ENCODE data around the gene CYP4F22.
"Not testable (repeated sequence)": the region's sequence is repeated elsewhere in the genome, so short reads cannot be mapped to it uniquely, and the experiment has no call there.

CYP4F22 gene

DNA sequence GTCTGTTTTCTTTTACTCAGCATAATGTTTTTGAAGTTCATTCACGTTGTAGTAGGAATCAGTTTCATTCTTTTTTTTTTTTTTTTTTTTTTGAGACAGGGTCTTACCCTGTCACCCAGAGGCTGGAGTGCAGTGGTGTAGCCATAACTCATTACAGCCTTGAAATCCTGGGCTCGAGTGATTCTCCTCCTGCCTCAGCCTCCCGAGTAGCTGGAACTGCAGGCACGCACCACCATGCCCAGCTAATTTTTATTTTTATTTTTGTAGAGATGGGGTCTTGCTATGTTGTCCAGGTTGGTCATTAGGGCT lies 25.2 kb downstream of the CYP4F22 start:
- in situ Hi-C loops (cut with HindIII; ENCODE audit: low sequenced_read_pairs), result not testable (repeated sequence)

DNA sequence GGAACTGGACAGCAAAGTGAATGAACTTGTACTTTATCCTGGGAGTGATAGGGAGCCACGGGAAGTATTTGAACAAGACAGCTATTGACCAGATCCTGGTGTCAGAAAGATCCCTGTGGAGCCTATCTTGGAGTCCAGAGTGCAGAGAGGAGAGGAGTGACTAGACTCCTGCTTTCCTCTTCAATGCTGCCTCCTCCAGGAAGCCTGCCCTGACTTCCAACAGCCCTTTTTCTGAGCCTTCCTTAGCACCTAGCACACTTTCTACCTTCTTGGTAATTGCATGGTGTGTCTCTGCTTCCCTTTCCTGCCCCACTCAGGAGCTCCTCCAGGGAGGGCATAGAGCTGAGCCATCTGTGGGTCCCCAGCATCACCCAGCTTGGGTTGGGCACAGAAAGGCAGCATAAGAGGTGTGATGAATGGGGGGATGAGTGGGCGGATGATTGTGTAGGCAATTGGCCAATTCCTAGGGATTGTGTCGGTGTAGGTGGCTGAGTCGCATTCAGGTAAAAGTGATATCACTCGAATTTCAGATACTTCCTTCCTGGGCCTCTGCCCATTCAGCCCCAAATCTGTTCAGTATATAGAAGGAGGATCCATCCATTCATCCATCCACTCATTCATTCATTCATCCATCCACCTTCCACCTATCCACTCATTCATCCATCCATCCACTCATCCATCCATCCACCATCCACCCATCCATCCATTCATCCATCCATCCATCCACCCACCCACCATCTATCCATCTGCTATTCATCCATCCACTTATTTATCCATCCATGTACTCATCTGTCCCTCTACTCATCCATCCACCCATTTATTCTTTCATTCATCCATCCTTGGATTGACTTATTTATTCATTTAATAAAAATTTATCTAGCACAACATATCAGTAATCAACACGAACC lies 26.9 kb downstream of the CYP4F22 start:
- in situ Hi-C loops (cut with HindIII; ENCODE audit: low sequenced_read_pairs), result no loop called here

DNA sequence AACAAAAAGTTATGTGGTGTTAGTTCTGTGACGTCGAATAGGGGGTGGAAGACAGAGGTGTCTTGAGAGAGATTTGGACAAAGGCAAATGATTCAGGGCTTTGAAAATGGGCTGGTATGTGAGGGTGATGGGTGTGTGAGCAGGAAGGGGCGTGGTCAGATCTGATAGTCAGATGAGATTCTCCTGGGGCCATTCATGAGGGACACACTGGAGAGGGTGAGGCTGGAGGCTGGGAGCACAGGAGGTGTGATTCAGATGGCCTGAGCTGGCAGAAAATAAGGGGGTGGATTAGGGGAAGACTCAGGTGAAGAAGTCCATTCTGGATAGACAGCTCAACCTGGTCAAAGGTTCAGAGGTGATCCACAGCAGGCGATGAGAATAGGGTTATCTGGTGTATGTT lies 28.0 kb downstream of the CYP4F22 start:
- in situ Hi-C loops (cut with HindIII; ENCODE audit: low sequenced_read_pairs), result no loop called here

DNA sequence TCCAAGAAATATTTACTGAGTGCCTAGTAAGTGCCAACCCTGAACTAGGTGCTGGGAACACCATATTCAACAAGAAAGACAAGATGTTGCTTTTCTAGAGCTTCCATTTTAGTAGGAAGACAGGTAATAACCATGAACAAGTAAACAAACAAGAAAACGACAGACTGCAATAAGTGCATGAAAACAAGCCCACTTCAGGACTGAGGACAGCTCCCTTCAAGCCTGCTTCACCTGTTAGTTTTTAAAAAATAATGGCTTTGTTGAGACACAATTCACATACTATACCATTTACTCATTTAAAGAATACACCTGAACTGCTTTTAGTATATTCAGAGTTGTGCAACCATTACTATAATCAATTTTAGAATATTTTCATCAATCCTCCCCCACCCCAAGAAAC lies 30.4 kb downstream of the CYP4F22 start:
- in situ Hi-C loops (cut with HindIII; ENCODE audit: low sequenced_read_pairs), result no loop called here

DNA sequence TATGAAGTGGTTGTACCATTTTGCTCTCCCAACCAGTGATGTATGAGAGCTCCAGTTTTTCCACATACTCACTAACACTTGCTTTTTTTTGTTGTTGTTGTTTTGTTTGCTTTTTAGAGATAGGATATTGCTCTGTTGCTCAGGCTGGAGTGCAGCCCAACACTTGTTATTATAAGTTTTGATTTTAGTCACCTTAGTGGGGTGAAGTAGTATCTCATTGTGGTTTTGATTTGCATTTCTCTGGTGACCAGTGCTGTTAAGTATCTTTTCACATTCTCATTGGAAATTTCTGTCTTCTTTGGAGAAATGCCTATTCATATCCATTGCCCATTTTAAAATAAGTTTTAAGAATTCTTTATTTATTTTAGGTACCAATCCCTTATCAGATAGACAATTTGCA lies 31.3 kb downstream of the CYP4F22 start:
- in situ Hi-C loops (cut with HindIII; ENCODE audit: low sequenced_read_pairs), result no loop called here

DNA sequence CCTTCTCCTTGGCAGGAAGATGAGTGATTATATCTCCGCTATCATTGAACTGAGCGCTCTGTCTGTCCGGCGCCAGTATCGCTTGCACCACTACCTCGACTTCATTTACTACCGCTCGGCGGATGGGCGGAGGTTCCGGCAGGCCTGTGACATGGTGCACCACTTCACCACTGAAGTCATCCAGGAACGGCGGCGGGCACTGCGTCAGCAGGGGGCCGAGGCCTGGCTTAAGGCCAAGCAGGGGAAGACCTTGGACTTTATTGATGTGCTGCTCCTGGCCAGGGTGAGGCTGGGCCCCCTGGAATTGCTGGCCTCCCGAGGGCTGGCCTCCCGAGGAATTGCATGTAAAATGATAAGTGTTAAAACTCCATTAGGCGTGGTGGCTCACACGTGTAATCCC lies 32.1 kb downstream of the CYP4F22 start:
- in situ Hi-C loops (cut with HindIII; ENCODE audit: low sequenced_read_pairs), result no loop called here

DNA sequence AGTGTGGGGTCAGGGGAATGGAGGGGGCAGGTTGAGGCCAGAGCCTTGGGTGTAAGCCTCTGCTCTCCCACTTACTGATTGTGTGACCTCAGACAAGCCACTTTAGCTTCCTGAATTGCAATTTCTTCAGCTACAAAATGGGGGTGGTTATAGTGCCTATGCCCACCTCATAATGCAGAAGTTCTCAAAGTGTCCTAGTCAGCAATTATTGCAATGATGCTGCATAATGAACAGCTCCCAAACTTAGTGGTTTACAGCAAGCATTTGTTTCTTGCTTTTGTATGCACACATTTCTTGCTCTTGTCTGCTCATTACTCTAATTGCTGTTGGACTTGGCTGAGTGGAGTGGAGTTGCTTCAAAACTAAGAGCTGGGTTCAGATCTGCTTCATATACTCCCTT lies 36.0 kb downstream of the CYP4F22 start:
- in situ Hi-C loops (cut with HindIII; ENCODE audit: low sequenced_read_pairs), result no loop called here

DNA sequence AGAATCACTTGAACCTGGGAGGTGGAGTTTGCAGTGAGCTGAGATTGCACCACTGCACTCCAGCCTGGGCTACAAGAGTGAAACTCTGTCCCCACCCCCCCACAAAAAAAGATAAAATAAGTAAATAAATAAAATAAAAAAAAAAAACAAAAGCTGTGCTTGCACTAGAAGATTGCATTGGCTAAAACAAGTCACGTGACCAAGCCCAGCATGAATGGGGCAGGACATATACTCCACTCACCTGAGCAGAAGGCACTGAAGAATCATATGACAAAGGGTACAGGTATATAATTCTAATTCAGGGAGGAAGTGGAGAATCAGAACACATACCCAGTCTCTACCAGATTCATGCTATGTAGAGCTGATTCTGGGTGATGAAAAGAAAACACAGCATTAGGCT lies 36.6 kb downstream of the CYP4F22 start:
- in situ Hi-C loops (cut with HindIII; ENCODE audit: low sequenced_read_pairs), result no loop called here

DNA sequence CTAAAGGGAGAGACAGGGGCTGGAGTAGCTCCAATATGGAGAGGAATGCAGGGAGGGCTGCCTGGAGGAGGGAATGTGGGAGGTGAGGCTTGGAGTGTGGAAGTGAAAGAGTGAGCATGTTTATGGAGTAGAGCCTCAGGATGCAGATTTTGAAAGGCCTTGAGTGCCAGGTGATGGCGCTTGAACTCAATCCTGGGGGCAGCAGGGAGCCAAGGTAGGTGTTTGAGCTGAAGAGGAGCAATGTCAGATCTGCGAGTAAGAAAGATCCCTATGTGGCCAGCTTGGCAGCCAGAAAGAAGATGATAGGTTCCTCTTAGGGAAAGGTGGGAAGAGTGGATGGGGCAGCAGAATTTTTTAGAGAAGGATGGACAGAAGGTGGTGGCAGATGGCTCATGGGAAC lies 40.3 kb downstream of the CYP4F22 start:
- in situ Hi-C loops (cut with HindIII; ENCODE audit: low sequenced_read_pairs), result no loop called here

DNA sequence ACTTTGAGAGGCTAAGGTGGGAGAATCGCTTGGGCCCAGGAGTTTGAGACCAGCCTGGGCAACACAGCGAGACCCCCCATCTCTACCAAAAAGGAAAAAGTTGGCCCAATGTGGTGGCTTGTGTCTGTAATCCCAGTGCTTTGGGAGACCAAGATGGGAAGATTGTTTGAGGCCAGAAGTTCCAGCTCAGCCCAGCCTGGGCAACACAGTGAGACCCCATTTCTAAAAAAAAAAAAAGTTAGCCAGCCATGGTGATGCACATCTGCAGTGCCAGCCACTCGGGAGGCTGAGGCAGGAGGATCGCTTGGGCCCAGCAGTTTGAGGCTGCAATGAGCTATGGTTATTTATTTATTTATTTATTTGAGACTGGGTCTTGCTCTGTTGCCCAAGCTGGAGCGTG lies 41.3 kb downstream of the CYP4F22 start:
- in situ Hi-C loops (cut with HindIII; ENCODE audit: low sequenced_read_pairs), result no loop called here

DNA sequence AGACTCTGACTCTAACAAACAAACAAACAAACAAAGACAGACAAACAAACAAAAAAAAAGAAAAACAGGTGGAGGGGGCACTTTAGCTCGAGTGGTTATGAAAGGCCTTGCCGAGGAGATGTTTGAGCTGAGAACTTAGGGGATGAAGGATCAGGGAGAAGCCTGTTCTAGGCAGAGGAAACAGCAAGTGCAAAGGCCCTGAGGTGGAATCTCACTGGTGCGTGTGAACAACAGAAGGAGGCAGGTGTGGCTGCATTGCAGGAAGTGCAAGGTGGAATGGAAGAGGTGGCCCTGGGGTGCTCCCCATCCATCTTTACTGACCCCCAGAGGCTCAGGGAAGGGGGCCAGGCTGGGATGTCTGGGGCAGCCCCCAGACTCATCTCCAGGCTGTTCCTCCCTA lies 41.9 kb downstream of the CYP4F22 start:
- in situ Hi-C loops (cut with HindIII; ENCODE audit: low sequenced_read_pairs), result no loop called here

DNA sequence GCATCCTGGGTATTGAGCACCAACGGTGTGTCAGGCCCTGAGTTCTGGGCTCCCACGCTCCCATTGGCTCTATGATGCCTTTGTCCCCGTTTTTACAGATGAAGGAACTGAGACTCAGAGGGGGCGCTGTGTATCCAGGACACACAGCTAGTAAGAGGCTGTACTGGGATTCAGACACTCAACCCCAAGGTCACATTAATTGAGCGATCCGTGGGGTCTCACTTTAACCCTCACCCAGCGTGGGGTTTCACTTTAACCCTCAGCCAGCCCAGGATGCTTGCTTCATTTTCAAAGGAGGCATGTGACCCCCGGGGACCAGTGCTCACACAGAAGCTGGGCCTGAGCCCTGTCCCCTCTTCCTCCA lies 42.6 kb downstream of the CYP4F22 start:
- in situ Hi-C loops (cut with HindIII; ENCODE audit: low sequenced_read_pairs), result no loop called here

DNA sequence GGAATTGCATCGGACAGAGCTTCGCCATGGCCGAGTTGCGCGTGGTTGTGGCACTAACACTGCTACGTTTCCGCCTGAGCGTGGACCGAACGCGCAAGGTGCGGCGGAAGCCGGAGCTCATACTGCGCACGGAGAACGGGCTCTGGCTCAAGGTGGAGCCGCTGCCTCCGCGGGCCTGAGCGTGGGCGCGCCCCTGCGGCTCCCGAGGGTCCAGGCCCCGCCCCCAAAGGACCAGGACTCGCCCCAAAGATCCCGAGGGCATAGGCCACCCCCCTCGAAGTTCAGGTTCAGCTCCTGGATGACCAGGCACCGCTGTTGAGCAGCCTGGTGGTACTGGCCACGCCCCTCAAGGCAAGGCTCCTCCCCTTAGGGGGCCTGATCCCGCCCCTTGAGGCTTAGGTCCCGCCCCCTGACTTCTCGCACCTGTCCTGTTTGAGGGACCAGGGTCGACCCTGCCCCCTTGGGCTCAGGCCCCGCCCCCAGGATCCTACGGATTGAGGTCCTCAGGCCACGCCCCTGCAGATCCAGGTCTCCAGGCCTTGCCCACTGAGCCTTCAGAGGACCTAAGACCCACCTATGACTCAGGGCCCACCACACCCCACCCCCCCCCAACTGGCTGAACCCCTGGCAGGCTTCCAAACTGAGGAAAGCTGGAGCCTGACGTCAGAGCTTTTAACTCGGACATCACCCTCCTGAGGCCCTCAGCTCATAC lies 43.1 kb downstream of the CYP4F22 start:
- in situ Hi-C loops (cut with HindIII; ENCODE audit: low sequenced_read_pairs), result no loop called here

DNA sequence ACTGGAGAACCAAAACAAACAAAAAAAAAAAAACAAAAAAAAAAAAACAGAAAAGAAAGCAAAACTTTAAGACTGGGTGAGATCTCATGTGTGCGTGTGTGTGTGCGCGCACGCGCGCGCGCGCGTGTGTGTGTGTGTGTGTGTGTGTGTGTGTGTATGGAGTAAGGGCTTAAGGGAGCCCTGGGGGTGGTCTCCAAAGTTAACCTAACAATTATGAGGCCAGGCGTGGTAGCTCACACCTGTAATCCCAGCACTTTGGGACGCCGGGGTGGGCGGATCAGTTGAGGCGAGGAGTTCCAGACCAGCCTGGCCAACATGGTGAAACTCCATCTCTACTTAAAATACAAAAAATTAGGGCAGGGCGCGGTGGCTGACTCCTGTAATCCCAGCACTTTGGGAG lies 46.7 kb downstream of the CYP4F22 start:
- in situ Hi-C loops (cut with HindIII; ENCODE audit: low sequenced_read_pairs), result no loop called here

DNA sequence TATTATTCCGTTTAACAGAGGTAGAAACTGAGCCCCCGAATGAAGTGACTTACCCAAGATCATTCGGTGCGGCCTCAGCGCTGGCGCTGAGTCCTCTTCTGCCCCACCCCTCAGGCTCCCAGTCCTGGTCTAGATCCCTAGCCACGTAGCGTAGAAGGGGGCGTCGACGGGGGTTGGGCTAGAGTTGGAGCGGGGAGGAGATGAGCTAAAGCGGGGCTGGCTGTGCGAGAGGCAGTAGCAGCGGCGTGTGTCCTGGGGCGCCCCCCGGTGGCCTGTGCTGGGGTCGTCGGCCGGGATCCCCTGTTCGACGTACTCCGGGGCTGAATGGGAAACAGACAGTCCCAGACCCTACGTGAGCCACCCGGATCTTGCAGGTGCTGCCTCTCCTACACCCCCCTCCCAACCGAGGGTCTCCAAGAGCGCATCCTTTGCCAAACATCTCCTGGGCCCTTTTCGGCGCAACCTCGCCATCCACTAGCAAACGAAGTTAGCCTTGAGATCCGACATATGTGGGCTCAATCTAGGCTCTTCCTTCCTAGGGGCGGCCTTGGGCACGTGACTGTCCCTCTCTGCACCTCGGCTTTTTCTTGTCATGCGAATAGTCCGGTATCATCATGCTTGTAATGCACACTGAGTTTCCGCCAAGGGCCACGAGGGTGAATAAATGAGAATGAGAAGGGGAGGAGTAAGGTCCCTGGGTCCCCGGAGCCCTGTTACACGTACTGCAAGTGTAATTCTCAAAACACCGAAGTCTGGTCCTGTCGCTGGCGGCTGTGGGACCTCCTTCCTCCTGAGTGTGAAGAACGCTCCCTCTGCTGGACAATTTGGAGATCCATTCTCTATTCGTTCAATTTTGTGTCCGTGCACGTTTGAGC lies 47.7 kb downstream of the CYP4F22 start:
- in situ Hi-C loops (cut with HindIII; ENCODE audit: low sequenced_read_pairs), result no loop called here

DNA sequence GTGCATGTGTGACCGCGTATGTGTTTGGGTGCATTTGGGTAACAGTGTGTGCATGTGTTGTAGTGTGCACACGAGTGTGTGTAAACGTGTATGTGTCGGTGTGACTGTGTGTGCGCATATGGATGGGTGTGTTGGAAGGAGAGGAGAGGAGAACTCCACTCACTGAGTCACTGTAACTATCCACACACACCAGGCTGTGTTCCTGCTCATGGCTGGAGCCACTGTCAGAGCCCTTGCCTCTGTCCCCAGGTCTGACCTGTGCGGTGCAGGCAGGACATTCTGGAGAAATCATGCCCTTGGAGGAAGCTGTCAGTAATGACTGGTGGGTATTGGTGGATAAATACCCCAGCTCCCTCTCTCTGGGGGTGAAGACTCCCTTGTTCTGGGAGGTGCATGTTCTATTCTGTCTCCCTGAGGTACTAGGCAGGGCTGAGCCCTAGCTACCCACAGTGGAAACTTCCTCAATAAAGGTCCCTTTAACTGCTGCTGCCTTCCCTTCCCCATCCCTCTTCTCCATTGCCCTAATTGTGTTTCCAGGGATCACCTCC lies 48.4 kb downstream of the CYP4F22 start:
- in situ Hi-C loops (cut with HindIII; ENCODE audit: low sequenced_read_pairs), result no loop called here

DNA sequence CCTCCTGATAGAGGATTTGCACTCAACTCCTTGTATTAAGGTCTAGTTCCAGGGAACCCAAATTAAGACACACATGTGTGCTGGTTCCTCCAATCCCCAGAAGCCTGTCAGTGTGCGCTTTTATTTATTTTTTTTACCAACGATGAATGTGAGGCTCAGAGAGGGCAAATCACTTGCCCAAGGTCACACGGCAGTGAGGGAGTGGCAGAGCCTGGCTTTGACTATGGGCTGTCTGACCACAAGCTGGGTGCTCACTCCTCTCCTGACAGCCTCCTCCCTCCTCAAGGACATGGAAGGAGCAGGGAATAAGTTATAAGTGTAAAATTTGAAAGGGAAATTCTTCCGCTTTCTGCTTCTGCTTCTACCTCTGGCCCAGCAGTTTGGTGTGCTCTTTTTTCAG lies 48.9 kb downstream of the CYP4F22 start:
- in situ Hi-C loops (cut with HindIII; ENCODE audit: low sequenced_read_pairs), result no loop called here

DNA sequence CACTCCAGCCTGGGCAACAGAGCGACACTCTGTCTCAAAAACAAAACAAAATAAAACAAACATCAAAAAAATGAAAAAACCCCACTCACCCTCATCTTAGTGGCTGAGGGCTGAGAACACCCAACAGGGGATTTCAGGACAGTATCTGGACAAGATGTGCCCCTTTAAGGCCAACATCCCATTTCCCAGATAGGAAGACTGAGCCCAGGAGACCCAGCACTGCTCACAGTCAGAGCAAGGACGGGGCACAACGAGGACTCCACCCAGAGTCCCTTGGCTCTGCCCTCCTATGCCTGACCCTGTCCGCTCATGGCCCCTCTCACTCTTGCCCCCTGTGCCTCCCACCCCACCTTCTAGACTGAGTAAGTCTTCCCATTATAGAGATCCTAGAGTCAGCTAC lies 53.8 kb downstream of the CYP4F22 start:
- in situ Hi-C loops (cut with HindIII; ENCODE audit: low sequenced_read_pairs), result no loop called here

DNA sequence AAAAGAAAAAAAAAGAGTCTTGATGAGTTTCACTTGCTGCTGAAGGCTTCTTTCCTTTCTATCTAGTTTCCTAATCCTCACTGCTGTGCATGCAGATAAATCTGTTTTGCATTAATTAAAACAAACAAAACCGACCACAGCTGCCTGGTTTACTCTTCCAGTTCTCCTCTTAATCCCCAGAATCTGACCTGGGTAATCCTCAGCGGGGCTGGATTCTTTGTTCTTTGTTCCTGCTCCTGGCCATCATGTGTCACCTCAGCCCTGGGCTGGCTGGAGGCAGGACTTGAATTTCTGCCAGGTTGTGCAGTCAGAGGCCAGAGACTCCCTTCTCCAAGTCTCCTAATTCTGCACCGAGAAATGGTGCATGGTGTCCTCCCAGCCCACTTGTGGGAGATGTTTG lies 54.5 kb downstream of the CYP4F22 start:
- in situ Hi-C loops (cut with HindIII; ENCODE audit: low sequenced_read_pairs), result no loop called here

DNA sequence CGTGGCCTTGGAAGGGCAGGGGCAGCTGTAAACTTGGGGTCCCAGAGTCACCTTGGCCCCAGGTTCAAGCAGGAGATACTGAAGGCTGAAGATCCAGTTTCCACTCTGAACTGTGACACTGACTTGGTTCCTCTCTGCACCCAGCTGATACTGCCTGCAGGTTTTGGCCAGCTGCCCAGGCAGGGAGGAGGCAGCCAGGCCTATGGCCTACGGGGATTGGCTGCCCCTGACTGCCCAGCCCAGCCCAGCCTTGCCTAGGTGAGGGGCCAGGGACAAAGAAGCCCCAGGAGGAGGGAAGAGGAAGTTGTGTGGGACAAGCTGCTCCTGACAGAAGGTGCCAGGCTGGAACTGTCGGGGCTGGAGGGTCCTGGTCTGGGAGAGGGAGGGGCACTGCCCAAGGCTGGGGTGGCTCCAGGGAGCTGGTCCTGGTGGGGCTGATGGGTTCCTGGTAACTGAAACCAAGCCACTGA lies 55.0 kb downstream of the CYP4F22 start:
- in situ Hi-C loops (cut with HindIII; ENCODE audit: low sequenced_read_pairs), result no loop called here

DNA sequence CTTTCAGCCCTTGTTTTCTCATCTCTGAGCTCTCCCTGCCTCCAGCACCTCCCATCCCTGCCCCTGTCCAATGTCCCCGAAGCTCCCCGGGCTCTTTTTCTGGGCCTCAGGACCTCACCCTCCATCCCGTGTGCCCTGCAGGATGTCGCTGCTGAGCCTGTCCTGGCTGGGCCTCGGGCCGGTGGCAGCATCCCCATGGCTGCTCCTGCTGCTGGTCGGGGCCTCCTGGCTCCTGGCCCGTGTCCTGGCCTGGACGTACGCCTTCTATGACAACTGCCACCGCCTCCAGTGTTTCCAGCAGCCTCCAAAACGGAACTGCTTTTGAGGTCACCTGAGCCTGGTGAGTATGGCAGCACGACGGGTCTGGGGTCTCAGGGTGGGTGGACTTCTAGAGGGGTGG lies 55.6 kb downstream of the CYP4F22 start:
- in situ Hi-C loops (cut with HindIII; ENCODE audit: low sequenced_read_pairs), result no loop called here
